Ureter (tissue), 1 donor: Measurements from ENCODE around the gene CCDC149. TPM values are rescaled to one million over a fixed set of nuclear protein-coding genes. Genes with fewer than 3 reads are reported as not detected.

Experiments used
- DNase-seq: peaks from one replicate; pipeline ENCODE4 v3.0.0-alpha.2; 2020; ENCODE audit warnings: low spot score
- total RNA-seq: library from RNA; stranded (reverse); gene quantifications from one replicate; pipeline ENCODE4 v1.2.4, GENCODE V29; 2023
- donor health status: DM: yes; HTN: yes; CAD: no.

The CCDC149 gene
- total RNA-seq, 1 donor from 2014 or later = 25.5 TPM

GRCh38 chr4:24881508-24882196 is 31.2 kb downstream of the CCDC149 start:
- DNase-seq = no peak

GRCh38 chr4:24880186-24880585 is 32.7 kb downstream of the CCDC149 start:
- no peak for DNase-seq

GRCh38 chr4:24878636-24879016 is 34.2 kb downstream of the CCDC149 start:
- no peak for DNase-seq

- no peak for DNase-seq
Observed at GRCh38 chr4:24877868-24878635, 34.8 kb downstream of the CCDC149 start.

- DNase-seq = no peak
Observed at GRCh38 chr4:24876431-24876830, 36.4 kb downstream of the CCDC149 start.

- DNase-seq = no peak
Observed at GRCh38 chr4:24872720-24873119, 40.1 kb downstream of the CCDC149 start.

- no peak for DNase-seq
Observed at GRCh38 chr4:24871210-24871609, 41.6 kb downstream of the CCDC149 start.

- DNase-seq = no peak
Observed at GRCh38 chr4:24867766-24868296, 45.0 kb downstream of the CCDC149 start.

- no peak for DNase-seq
Observed at GRCh38 chr4:24867251-24867650, 45.6 kb downstream of the CCDC149 start.

GRCh38 chr4:24865401-24865800 is 47.4 kb downstream of the CCDC149 start:
- DNase-seq = no peak

GRCh38 chr4:24863799-24864198 is 49.0 kb downstream of the CCDC149 start:
- DNase-seq = no peak

GRCh38 chr4:24862073-24862751 is 50.6 kb downstream of the CCDC149 start:
- DNase-seq = no peak

- no peak for DNase-seq
Observed at GRCh38 chr4:24858550-24858949, 54.3 kb downstream of the CCDC149 start.

- no peak for DNase-seq
Observed at GRCh38 chr4:24858026-24858425, 54.8 kb downstream of the CCDC149 start.

- DNase-seq = no peak
Observed at GRCh38 chr4:24856586-24856985, 56.3 kb downstream of the CCDC149 start.

- no peak for DNase-seq
Observed at GRCh38 chr4:24855741-24856140, 57.1 kb downstream of the CCDC149 start.

- DNase-seq = no peak
Observed at GRCh38 chr4:24853142-24853541, 59.7 kb downstream of the CCDC149 start.

GRCh38 chr4:24850674-24851073 is 62.2 kb downstream of the CCDC149 start:
- DNase-seq = no peak

GRCh38 chr4:24849756-24850155 is 63.1 kb downstream of the CCDC149 start:
- no peak for DNase-seq

GRCh38 chr4:24849351-24849750 is 63.5 kb downstream of the CCDC149 start:
- DNase-seq = no peak

- DNase-seq = no peak
Observed at GRCh38 chr4:24846716-24847115, 66.1 kb downstream of the CCDC149 start.

- no peak for DNase-seq
Observed at GRCh38 chr4:24845902-24846301, 66.9 kb downstream of the CCDC149 start.

- no peak for DNase-seq
Observed at GRCh38 chr4:24845132-24845531, 67.7 kb downstream of the CCDC149 start.
